IPS-20b (cell line): ENCODE results near the gene GAREM1.

Experiments used
- H3K27ac ChIP-seq: one replicate; pipeline ENCODE4 v1.5.1; 2013; ENCODE audit warnings: low read length
- H3K27me3 ChIP-seq: 2 replicates; pipeline ENCODE4 v1.6.1; 2013; ENCODE audit warnings: mild to moderate bottlenecking, low read length, inconsistent platforms; ENCODE audit not compliant: insufficient read depth
- H3K36me3 ChIP-seq: 2 replicates; pipeline ENCODE4 v1.6.1; 2013; ENCODE audit warnings: low read depth, mild to moderate bottlenecking, inconsistent platforms, low read length, moderate library complexity; ENCODE audit not compliant: insufficient read depth
- H3K4me1 ChIP-seq: 2 replicates; pipeline ENCODE4 v1.6.1; 2013; ENCODE audit warnings: mild to moderate bottlenecking, control low read depth, inconsistent platforms, low read length, moderate library complexity; ENCODE audit not compliant: insufficient read depth
- H3K4me3 ChIP-seq: 2 replicates; pipeline ENCODE4 v1.5.1; 2013; ENCODE audit warnings: mild to moderate bottlenecking, low read length, inconsistent platforms
- H3K9ac ChIP-seq: 2 replicates; pipeline ENCODE4 v1.6.1; 2013; ENCODE audit warnings: low read depth, mild to moderate bottlenecking, inconsistent platforms, low read length, moderate library complexity
- H3K9me3 ChIP-seq: 2 replicates; pipeline ENCODE4 v1.6.1; 2013; ENCODE audit warnings: mild to moderate bottlenecking, low read depth, low read length, inconsistent platforms; ENCODE audit not compliant: insufficient read depth

GAREM1 gene

DNA sequence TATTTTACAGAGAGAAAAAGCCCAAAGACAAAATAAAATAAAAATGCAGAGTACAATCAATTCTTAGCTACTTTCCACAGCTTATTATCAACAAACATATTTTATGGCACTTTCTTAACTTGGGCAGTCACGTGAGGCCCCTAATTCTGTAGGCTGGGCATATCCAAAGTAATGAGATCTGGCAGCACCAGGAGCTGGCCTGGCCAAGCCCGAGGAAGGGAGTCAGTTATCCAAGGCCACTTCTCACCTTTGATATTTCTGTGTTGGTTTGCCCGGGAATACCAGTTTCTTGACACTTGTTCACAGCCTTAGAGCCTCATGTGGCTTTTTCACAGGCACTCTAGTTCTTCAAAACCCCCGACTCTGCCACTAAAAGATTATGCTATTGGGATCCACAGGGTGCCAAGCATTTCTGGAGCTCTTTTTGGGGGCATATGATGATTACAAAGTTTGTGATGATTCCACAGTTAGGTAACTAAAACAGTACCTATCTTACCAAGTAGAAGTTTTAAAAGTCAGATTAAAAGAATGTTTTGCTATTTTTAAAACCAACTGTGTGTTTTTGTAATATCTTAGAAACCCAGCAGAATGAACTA lies 190.4 kb downstream of the GAREM1 start:
- no peak overlapping the region for H3K27ac ChIP-seq
- no peaks in the 10 kb centered on the region for H3K36me3 ChIP-seq
- no peak overlapping the region for H3K9ac ChIP-seq
- H3K4me3 ChIP-seq: no peak overlapping the region
- H3K27me3 ChIP-seq: no peaks in the 10 kb centered on the region
- no peaks in the 10 kb centered on the region for H3K9me3 ChIP-seq
- no peaks in the 10 kb centered on the region for H3K4me1 ChIP-seq

DNA sequence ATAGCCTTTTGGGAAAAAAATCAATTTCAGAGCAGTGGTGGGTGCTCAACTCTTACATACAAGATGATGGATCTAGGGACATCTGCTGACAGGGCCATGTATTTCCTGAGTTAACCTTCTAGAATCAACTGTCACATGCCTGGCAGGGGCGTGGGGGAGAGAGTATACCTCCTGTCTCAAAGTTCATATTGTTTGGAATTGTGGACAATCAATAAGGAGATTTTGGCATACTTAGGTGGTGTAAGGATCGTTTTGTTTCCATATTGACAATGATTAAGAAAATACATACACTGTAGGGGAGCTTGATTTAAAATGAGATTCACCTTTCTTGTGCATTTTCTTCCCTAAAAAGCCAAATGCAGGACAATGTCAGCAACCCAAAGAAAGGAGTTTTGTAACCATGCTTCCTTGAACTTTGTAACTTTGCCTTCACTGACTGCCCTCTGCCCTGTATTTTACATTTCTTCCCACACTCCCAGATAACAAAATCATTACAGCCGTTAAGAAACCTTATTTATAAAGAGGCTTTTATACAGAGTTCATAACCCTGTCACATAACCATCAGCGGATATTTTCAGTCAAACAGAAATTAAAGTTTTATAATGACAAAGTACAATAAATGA lies 192.4 kb downstream of the GAREM1 start:
- no peak overlapping the region for H3K4me3 ChIP-seq
- H3K9ac ChIP-seq: no peak overlapping the region
- H3K4me1 ChIP-seq: no peaks in the 10 kb centered on the region
- no peaks in the 10 kb centered on the region for H3K9me3 ChIP-seq
- H3K27me3 ChIP-seq: no peaks in the 10 kb centered on the region
- H3K27ac ChIP-seq: no peak overlapping the region
- H3K36me3 ChIP-seq: no peaks in the 10 kb centered on the region

DNA sequence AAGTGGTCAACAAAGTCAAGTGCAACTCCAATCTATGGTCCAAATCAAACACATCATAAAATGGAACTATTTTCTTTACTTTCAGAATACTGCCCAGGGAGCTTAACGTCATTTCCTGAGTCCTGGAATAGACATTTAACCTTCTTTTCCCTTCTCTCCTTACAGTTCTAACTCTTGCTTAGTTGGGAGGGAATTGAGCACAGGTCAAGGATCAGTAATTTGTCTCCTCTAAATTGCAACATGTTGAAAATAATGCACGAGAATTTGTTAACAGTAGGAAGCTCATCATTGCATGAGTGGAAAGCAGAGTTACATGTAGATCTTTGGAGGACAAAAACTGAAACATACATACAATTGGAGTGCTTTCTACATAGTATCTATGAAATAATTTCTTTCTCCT lies 193.1 kb downstream of the GAREM1 start:
- H3K27me3 ChIP-seq: no peaks in the 10 kb centered on the region
- H3K4me3 ChIP-seq: no peak overlapping the region
- no peaks in the 10 kb centered on the region for H3K36me3 ChIP-seq
- H3K9ac ChIP-seq: no peak overlapping the region
- no peaks in the 10 kb centered on the region for H3K4me1 ChIP-seq
- H3K27ac ChIP-seq: no peak overlapping the region
- no peaks in the 10 kb centered on the region for H3K9me3 ChIP-seq

DNA sequence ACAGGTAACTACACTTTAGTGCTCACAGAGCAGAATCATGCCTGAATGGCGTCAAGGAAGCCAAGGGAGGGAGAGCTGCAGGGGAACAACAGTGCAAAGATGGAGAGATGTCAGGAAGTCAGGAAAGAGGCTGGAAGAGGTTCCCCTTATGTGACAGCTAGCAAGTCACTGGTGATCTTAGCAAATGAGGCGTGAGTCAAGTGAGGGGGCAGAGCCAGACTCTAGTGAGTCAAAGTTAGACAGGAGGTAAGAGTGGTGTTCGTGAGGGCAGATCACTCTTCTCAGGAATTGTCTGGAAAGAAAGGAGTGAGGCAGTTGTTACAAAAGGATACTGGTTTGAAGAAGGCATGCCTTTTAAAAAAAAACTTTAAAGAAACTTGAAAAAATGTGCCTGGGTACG lies 193.8 kb downstream of the GAREM1 start:
- no peaks in the 10 kb centered on the region for H3K9me3 ChIP-seq
- H3K4me3 ChIP-seq: no peak overlapping the region
- H3K9ac ChIP-seq: no peak overlapping the region
- no peaks in the 10 kb centered on the region for H3K36me3 ChIP-seq
- no peaks in the 10 kb centered on the region for H3K4me1 ChIP-seq
- no peak overlapping the region for H3K27ac ChIP-seq
- H3K27me3 ChIP-seq: no peaks in the 10 kb centered on the region

DNA sequence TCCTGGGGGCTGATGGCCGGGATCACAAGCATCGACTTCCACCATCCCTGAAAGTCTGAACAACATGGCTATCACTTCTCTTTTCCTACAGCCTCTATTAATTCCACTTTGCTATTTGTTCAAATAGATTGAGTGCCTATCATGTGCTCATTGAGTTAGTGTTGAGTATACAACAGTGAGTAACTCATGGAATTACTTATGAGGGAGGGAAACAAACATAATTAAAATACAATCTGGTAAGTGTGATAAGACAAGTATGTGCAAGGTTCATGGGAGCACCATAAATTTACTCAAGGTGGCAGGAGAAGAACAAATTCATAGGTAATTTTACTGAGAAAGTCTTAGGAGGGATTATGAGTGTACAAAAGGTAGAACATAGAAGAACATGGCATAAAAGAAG lies 194.4 kb downstream of the GAREM1 start:
- no peak overlapping the region for H3K9ac ChIP-seq
- H3K27me3 ChIP-seq: no peaks in the 10 kb centered on the region
- no peaks in the 10 kb centered on the region for H3K4me1 ChIP-seq
- H3K9me3 ChIP-seq: no peaks in the 10 kb centered on the region
- no peaks in the 10 kb centered on the region for H3K36me3 ChIP-seq
- no peak overlapping the region for H3K27ac ChIP-seq
- no peak overlapping the region for H3K4me3 ChIP-seq

DNA sequence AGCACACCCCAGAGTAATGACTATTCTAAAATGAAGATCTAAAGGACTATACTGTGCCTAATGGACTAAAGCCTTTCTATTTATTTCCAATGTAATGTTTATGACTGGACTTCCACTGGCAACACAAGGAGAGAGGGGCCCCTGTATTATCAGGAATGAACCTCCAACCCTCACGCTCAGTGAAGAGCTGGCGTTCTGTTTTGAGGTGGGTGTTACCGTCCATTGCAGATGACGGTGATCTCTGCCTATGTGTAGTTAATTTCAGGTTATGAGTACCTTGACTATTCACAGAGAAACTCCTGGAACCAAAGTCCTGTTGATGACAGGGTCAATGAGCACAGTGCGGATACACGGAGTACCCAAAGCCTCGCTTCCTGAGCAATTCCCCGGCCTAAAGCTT lies 195.5 kb downstream of the GAREM1 start:
- no peak overlapping the region for H3K9ac ChIP-seq
- H3K27me3 ChIP-seq: no peaks in the 10 kb centered on the region
- no peaks in the 10 kb centered on the region for H3K4me1 ChIP-seq
- no peaks in the 10 kb centered on the region for H3K9me3 ChIP-seq
- no peak overlapping the region for H3K4me3 ChIP-seq
- no peaks in the 10 kb centered on the region for H3K36me3 ChIP-seq
- H3K27ac ChIP-seq: no peak overlapping the region

DNA sequence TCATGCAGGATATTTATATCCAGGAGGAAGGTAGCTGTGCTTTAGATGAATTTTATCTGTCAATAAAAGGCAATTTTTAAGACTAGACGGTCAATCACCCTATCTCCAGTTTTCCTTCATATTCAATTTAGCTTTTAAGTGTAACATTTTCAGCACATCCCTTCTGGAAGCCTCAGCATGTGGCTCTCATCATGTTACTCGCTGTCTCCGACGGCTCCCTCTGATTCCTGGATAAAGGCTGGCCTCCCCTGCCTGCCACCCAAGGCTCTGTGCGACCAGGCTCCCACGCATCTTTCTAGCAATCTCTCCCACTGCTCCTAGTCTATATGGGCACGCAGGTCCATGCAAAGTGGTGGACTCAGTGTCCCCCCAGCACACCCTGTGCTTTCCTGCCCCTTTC lies 196.4 kb downstream of the GAREM1 start:
- Histone ChIP-seq H3K27ac (no peak overlapping the region), H3K27me3 (no peaks in the 10 kb centered on the region), H3K4me1 (no peaks in the 10 kb centered on the region), H3K9me3 (no peaks in the 10 kb centered on the region), H3K9ac (no peak overlapping the region), H3K36me3 (no peaks in the 10 kb centered on the region; the same call in 1 of the 2 replicates), H3K4me3 (no peak overlapping the region)

DNA sequence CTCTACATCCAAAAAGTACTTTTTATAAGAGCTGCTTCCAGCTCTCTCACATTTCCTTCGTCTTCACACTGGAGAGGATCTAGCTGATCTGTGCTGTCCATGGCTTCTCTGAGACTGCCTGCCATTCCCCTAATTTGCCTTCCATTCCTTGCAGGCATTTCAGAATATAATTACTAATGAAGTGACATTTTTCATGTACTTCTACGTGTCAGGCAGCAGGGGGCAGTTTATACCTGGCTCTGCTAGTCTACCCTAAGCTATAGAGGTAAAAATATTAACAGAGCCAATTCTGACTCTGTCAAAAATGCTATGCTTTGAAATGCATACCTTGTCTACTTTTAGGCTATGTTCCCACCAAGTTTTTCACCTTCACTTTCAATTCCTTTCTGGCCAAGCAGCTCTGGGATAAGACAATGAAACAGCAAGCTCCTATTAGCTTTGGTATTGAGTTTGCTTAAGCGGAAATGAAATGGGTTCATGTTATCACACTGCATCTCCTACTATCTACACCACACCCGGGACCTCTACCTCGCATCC lies 198.9 kb downstream of the GAREM1 start:
- no peaks in the 10 kb centered on the region for H3K27me3 ChIP-seq
- no peaks in the 10 kb centered on the region for H3K9me3 ChIP-seq
- peaks cover 4% of the 10 kb centered on the region; the same call in 1 of the 2 replicates for H3K36me3 ChIP-seq
- no peak overlapping the region for H3K9ac ChIP-seq
- H3K4me3 ChIP-seq: no peak overlapping the region
- no peaks in the 10 kb centered on the region for H3K4me1 ChIP-seq
- no peak overlapping the region for H3K27ac ChIP-seq

DNA sequence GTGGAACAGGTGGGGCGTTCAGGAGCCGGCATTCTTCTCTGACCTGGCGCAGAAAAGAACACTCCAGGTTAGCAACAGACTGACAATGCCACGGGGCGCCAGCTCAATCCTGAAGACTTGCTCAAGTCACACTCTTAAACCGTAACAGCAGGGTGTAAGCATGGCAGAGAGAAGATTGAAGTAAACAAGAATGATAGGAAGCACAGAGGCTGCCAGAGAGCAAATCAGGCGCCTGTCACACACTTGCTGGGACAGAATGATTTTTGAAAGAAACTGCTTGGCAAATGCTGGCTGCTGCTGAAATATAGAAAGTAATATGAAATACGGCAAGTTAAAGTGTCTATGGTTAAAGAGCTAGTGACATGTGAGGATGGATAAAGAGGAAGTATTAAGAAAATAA lies 200.3 kb downstream of the GAREM1 start:
- no peak overlapping the region for H3K4me3 ChIP-seq
- no peaks in the 10 kb centered on the region for H3K4me1 ChIP-seq
- no peak overlapping the region for H3K9ac ChIP-seq
- H3K27me3 ChIP-seq: no peaks in the 10 kb centered on the region
- H3K27ac ChIP-seq: no peak overlapping the region
- no peaks in the 10 kb centered on the region for H3K9me3 ChIP-seq
- peaks cover 4% of the 10 kb centered on the region; the same call in 1 of the 2 replicates for H3K36me3 ChIP-seq

DNA sequence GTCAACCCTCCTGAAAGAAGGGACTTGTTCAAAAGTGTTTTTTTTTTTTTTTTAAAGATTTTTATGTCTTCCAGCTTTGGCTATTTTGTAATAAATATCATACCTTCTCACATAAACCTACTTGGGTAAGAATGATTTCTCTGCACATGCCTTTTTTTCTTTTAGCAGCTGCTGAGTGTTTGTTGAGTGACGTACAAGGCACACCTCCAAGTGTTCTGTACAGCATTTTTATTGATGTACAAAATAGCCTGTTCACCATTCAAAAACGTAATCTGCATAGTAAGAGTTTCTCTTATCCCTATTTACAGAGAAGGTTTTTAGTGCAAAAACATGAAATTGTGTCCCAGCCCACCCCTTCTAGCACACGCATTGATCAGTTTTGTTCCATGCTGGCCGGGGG lies 203.2 kb downstream of the GAREM1 start:
- Histone ChIP-seq H3K36me3 (peaks cover 4% of the 10 kb centered on the region; the same call in 1 of the 2 replicates), H3K9ac (no peak overlapping the region), H3K4me1 (no peaks in the 10 kb centered on the region), H3K9me3 (no peaks in the 10 kb centered on the region), H3K27me3 (no peaks in the 10 kb centered on the region), H3K27ac (no peak overlapping the region), H3K4me3 (no peak overlapping the region)

DNA sequence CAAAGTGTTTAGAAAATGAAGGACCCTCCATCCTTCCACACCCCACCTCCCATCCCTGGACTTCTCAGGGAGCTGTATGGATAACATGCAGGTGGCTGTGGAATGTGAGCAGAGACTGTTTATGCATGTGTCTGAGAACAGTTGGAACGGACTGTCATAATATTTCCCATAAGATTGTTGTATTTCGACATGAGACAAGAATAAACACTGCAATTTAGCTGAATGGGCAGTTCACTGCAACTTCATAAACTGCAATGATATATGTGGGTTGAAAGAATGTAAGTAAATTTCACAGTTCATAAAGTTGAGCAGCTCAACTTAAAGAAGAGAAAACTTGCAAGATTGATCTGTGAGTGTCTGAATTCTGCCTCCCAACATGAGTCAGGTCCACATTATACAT lies 206.3 kb downstream of the GAREM1 start:
- H3K9me3 ChIP-seq: no peaks in the 10 kb centered on the region
- H3K27me3 ChIP-seq: no peaks in the 10 kb centered on the region
- H3K4me3 ChIP-seq: no peak overlapping the region
- H3K9ac ChIP-seq: no peak overlapping the region
- no peak overlapping the region for H3K27ac ChIP-seq
- H3K4me1 ChIP-seq: no peaks in the 10 kb centered on the region
- peaks cover 4% of the 10 kb centered on the region; the same call in 1 of the 2 replicates for H3K36me3 ChIP-seq

DNA sequence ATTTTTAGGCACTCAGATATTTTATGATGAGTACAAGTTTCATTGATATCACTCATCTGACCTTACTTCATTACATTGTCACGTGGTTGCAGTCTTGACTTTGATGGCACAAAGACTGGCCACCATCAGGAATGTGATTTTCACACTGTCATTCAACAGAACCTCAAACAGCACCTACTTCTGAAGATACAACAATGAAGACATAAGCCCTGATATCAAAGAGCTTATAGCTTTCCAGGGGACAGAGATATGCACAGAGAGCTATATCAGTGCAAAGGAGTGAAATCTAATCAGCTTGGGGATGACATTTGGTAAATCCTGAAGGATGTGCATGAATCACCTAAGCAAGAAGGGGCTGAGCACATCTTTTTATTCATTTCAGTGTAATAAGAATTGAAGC lies 208.6 kb downstream of the GAREM1 start:
- no peaks in the 10 kb centered on the region for H3K27me3 ChIP-seq
- no peak overlapping the region for H3K27ac ChIP-seq
- H3K36me3 ChIP-seq: no peaks in the 10 kb centered on the region
- H3K9ac ChIP-seq: no peak overlapping the region
- H3K4me3 ChIP-seq: no peak overlapping the region
- H3K9me3 ChIP-seq: no peaks in the 10 kb centered on the region
- no peaks in the 10 kb centered on the region for H3K4me1 ChIP-seq
